Dermis blood vessel endothelial cell (primary cell): ENCODE data around the gene PPP5C. TPM values are rescaled to one million over a fixed set of nuclear protein-coding genes. Genes with fewer than 3 reads are reported as not detected.
A peak's percentile ranks its signal among the peaks of the same experiment; 100 is the strongest.
"Not testable (repeated sequence)": the region's sequence is repeated elsewhere in the genome, so short reads cannot be mapped to it uniquely, and the experiment has no call there.

Experiments
- DNase-seq: peaks from one replicate; pipeline ENCODE4 v3.0.0; 2010
- total RNA-seq: library from RNA; depleted of rRNA; stranded (reverse); fragments of >200 nt; gene quantifications from 2 replicates; pipeline ENCODE4 v1.2.3, GENCODE V29; 2014

Gene PPP5C
- total RNA-seq, 1 donor from 2014 or later: 88.8 TPM

- DNase-seq: no peak
Measured at GRCh38 chr19:46366620-46367292, 19.9 kb downstream of the PPP5C start.

GRCh38 chr19:46367426-46367825, 20.5 kb downstream of the PPP5C start:
- DNase-seq: no peak

- DNase-seq: no peak
Measured at GRCh38 chr19:46368116-46368515, 21.2 kb downstream of the PPP5C start.

GRCh38 chr19:46369817-46370216, 22.9 kb downstream of the PPP5C start:
- no peak for DNase-seq

- DNase-seq: peak; percentile 68
Measured at GRCh38 chr19:46371371-46371901, 24.5 kb downstream of the PPP5C start.

DNA sequence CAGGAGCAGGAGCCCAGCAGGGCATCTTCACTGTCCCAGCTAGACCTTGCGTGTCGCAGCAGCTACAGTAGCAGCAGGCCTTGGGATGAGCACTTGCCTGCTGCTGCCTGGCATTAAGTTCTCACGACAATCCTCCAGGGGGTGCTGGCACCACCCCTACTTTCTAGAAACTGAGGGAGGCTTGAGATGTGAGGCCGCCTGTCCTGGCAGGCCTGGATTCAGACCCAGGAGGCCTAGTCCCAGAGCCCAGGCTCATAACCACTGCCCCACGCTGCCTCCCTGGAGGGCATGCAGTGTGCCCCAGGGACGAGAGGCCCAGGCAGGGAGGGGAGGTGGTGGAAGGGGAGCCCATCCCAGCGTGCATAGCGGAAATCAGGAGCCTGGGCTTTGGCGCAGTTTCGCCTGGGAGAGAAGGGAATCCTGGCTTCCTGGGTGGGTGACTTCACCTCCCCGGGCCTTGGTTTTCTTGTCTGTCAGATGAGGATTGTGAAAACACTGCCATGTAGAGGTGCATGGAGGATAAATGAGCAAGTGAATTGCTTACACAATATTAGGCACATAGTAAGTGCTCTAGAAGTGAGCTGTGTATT, 26.1 kb downstream of the PPP5C start:
- DNase-seq: peak; percentile 52

DNA sequence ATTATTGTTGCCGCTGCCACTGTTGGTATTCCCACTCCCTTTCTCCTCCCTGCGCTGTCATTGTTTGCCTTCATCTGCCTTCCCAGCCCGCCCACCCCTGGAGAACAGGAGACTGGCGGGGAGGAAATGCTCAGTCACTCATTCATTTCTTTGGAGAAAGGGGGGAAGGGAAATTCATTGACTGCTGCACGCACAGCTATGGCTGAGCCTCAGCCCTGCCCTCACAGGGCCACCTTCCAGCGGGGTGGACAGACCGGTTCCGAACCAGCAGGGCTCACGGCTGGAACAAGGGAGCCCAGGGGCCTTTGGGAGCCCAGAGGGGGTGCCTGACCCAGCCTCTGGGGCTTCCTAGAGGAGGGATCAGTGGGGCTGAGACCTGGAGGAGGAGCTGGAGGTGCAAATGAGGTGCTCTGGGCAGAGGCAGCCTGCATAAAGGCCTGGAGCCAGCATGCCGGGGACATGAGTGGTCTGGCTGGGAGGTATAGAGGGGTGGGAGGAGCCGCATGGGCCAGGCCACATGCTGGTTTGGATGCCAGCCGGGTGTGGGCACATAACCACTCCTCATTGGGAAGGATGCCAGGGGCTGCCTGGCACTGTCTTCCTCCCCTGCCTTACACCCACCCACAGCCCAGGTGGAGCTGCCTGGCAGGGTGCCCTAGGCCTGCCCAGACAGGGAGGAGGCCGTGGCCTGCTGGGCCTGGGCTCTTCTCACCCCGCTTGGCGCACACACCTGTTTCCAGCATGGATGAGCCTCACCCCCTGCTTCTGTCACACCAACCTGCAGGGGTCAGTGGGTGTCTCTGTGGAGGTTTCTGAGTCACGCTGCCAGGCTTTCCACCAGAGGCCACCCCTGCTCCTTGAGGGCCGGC, 26.8 kb downstream of the PPP5C start:
- peak; percentile 68 for DNase-seq

DNA sequence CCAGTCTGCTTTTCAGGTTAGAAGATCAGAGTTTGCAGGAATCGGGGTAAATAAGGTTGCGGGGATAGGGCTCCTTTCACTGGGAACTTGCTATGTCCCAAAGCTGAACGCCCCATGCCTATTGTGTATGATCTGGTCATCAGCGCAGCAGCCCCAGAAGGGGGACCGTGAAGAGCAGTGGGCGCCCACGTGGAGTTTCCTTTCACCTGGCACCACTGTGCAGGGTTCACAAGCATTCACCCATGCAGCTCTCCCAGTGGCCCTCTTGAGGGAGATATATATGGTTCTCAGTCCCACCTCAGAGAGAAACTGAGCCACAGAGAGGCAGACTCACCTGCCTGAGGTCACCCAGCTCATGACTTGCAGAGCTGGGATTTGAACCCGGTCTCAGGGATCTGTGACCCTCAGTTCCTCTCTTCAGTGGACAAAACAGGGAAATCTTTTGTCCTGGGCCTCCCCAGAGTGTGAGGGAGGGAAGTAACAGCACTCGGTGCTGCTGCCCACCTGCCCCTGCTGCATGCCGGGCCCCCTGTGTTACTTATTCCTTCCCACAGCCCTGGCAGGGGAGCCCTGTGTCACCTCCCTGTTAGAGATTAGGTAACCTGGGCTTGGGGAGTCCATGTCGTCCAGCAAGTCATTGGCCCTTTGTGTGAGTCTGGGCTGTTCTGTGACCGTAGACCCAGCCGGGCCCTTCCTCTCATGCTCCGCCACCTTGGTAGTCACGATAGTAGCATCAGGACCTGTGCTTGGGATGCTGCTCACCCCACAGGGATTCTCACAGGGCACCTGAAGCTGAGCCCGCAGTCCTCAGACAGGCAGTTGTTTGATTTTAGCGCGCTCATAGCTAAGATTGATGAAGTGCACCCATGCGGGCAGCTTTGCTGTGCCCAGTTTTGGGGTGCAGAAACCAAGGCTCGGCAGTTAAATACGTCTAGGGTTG, 27.9 kb downstream of the PPP5C start:
- no peak for DNase-seq

DNA sequence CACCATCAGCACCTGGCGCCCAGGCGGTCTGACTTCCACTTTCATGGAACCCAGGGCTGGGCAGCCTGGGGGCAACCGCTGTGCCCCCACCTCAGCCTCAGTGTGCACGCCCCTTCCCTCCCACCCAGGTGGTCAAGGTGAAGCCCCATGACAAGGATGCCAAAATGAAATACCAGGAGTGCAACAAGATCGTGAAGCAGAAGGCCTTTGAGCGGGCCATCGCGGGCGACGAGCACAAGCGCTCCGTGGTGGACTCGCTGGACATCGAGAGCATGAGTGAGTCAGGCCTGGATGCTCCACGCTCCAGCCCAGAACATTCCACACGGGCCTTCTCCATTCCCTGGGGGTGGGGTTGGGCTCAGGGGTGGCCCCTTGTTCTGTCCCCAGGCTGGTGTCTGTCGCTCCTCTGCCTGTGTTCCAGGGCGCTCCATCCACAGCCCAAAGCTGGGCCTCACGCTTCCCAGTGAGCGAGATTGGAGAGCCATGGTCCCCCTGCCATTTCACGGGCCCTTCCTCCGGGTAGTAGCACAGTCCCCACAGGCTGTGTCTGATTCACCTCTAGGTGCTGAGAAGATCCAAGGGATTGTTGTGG, 28.7 kb downstream of the PPP5C start:
- DNase-seq: not testable (repeated sequence)

GRCh38 chr19:46376241-46377153, 29.6 kb downstream of the PPP5C start:
- no peak for DNase-seq

- peak; percentile 38 for DNase-seq
Measured at GRCh38 chr19:46378268-46378667, 31.4 kb downstream of the PPP5C start.

- peak; percentile 20 for DNase-seq
Measured at GRCh38 chr19:46380690-46381089, 33.8 kb downstream of the PPP5C start.

GRCh38 chr19:46381346-46381745, 34.5 kb downstream of the PPP5C start:
- DNase-seq: no peak

- no peak for DNase-seq
Measured at GRCh38 chr19:46381756-46382345, 35.0 kb downstream of the PPP5C start.

- DNase-seq: no peak
Measured at GRCh38 chr19:46383171-46383815, 36.4 kb downstream of the PPP5C start.

GRCh38 chr19:46383846-46384245, 37.0 kb downstream of the PPP5C start:
- no peak for DNase-seq

DNA sequence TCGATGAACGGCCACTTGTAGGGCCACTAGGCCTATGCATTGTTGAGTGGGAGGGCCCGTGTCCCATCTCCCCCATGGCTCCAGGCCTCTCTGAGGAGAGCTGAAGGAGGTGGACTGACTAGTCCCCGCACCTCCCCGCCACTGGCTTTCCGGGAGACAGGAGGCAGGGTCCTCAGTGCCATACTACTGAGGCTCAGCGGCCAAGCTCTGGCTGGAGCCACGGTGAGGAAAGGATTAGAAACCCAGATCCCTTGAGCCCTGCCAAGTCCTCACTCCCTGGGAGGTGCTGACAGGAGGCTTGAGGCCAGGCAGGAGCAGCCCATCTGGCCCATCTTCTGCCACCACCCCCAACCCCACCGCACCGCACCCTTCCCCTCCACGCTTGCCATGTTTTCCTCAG, 37.5 kb downstream of the PPP5C start:
- DNase-seq: no peak

DNA sequence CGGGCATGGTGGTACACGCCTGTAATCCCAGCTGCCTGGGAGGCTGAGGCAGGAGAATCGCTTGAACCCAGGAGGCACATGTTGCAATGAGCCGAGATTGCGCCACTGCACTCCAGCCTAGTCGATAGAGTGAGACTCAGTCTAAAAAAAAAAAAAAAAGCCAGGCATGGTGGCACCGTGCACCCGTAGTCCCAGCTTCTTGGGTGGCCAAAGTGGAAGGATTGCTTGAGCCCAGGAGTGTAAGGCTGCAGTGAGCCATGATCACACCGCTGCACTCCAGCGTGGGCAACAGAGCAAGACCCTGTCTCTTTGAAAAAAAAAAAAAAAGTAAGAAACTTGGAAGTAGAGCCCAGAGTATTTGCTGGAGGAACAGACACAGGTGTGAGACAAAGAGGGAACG, 38.7 kb downstream of the PPP5C start:
- DNase-seq: no peak

DNA sequence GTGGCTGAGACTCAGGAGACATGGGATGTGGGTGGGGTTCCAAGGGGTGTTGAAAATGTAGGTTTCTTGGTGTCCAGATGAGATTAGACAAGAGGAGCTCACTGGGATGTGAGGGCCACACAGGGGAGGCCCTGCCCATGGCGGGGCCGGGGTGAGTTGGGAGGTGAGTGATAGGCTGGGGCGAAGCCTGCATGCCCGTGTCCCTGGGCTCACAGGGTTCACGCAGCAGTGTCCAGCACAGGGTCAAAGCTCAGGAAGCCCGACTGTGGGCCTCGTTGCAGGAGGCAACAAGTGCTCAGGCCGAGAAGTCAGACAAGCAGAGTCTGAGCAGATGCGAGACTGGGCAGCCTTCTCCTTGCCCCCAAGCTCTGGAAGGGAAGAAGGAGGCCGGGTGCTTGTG, 39.3 kb downstream of the PPP5C start:
- DNase-seq: no peak
